Cardiac septum (tissue), 1 donor: Measurements from ENCODE around the gene TBC1D16. TPM values are rescaled to one million over a fixed set of nuclear protein-coding genes. Genes with fewer than 3 reads are reported as not detected.

ENCODE experiments used
- DNase-seq: peaks from one replicate; pipeline ENCODE4 v3.0.0-alpha.2; 2020; ENCODE audit warnings: low spot score
- intact Hi-C: fragments of 100-400 bp; cut with DNase I; formaldehyde crosslinking; loops from one replicate; pipeline ENCODE4 v1.14.0; 2022
- total RNA-seq: library from RNA; stranded (reverse); fragmentation: NEBNext Ultra II Directional; extraction: Animal tissue kit (Norgen Biotek cat#: 25700); gene quantifications from one replicate; pipeline ENCODE4 v1.2.1, GENCODE V29; 2021
- donor health status: DM: no; HTN: no; CAD: no.

The TBC1D16 gene
- total RNA-seq, 1 donor from 2014 or later, result 17.1 TPM

GRCh38 chr17:79992649-79993389 is 42.9 kb downstream of the TBC1D16 start:
- intact Hi-C loops, result loop anchor here (5.0 kb wide), 4 partner anchors 151 to 251 kb away; no protein-coding TSS in a partner anchor
- no peak for DNase-seq

GRCh38 chr17:79991924-79992648 is 43.6 kb downstream of the TBC1D16 start:
- intact Hi-C loops, result loop anchor here (5.0 kb wide), 4 partner anchors 150 to 250 kb away; no protein-coding TSS in a partner anchor
- DNase-seq, result no peak

- peak; percentile 94 for DNase-seq
- intact Hi-C loops, result loop anchor here (5.0 kb wide), 4 partner anchors 149 to 249 kb away; no protein-coding TSS in a partner anchor
These were observed 44.3 kb downstream of the TBC1D16 start for GRCh38 chr17:79991140-79991923.

GRCh38 chr17:79990704-79991103 is 45.0 kb downstream of the TBC1D16 start:
- DNase-seq, result no peak
- intact Hi-C loops, result loop anchor here (5.0 kb wide), 4 partner anchors 148 to 248 kb away; no protein-coding TSS in a partner anchor

- intact Hi-C loops, result loop anchor here (5.0 kb wide), 4 partner anchors 148 to 248 kb away; no protein-coding TSS in a partner anchor
- no peak for DNase-seq
These were observed 45.5 kb downstream of the TBC1D16 start for GRCh38 chr17:79990051-79990592.

- intact Hi-C loops, result no loop called here
- no peak for DNase-seq
These were observed 46.4 kb downstream of the TBC1D16 start for GRCh38 chr17:79989106-79989835.

GRCh38 chr17:79988185-79988971 is 47.3 kb downstream of the TBC1D16 start:
- intact Hi-C loops, result no loop called here
- DNase-seq, result peak; percentile 70

GRCh38 chr17:79987935-79988184 is 47.8 kb downstream of the TBC1D16 start:
- DNase-seq, result no peak
- intact Hi-C loops, result no loop called here

- intact Hi-C loops, result no loop called here
- peak; percentile 58 for DNase-seq
These were observed 48.3 kb downstream of the TBC1D16 start for GRCh38 chr17:79987187-79987934.

- intact Hi-C loops, result no loop called here
- DNase-seq, result peak; percentile 39
These were observed 49.1 kb downstream of the TBC1D16 start for GRCh38 chr17:79986411-79987186.

- intact Hi-C loops, result no loop called here
- DNase-seq, result peak; percentile 39
These were observed 49.7 kb downstream of the TBC1D16 start for GRCh38 chr17:79985943-79986391.

GRCh38 chr17:79985361-79985942 is 50.2 kb downstream of the TBC1D16 start:
- DNase-seq, result peak; percentile 67
- intact Hi-C loops, result no loop called here

GRCh38 chr17:79984877-79985276 is 50.8 kb downstream of the TBC1D16 start:
- intact Hi-C loops, result no loop called here
- DNase-seq, result peak; percentile 43

- intact Hi-C loops, result no loop called here
- no peak for DNase-seq
These were observed 51.4 kb downstream of the TBC1D16 start for GRCh38 chr17:79984045-79984840.

GRCh38 chr17:79983456-79983855 is 52.2 kb downstream of the TBC1D16 start:
- intact Hi-C loops, result no loop called here
- peak; percentile 38 for DNase-seq

- peak; percentile 31 for DNase-seq
- intact Hi-C loops, result no loop called here
These were observed 52.7 kb downstream of the TBC1D16 start for GRCh38 chr17:79982986-79983385.
